COLO668 (cell line): ENCODE measurements around the gene ENTPD1.
"Not testable (repeated sequence)": the region's sequence is repeated elsewhere in the genome, so short reads cannot be mapped to it uniquely, and the experiment has no call there.

ENCODE experiments used
- DNase-seq: peaks from one replicate; lab custom pipeline; 2025; ENCODE audit not compliant: unreplicated experiment; lab: John Stamatoyannopoulos, UW

Gene ENTPD1, protein sequence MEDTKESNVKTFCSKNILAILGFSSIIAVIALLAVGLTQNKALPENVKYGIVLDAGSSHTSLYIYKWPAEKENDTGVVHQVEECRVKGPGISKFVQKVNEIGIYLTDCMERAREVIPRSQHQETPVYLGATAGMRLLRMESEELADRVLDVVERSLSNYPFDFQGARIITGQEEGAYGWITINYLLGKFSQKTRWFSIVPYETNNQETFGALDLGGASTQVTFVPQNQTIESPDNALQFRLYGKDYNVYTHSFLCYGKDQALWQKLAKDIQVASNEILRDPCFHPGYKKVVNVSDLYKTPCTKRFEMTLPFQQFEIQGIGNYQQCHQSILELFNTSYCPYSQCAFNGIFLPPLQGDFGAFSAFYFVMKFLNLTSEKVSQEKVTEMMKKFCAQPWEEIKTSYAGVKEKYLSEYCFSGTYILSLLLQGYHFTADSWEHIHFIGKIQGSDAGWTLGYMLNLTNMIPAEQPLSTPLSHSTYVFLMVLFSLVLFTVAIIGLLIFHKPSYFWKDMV

DNA sequence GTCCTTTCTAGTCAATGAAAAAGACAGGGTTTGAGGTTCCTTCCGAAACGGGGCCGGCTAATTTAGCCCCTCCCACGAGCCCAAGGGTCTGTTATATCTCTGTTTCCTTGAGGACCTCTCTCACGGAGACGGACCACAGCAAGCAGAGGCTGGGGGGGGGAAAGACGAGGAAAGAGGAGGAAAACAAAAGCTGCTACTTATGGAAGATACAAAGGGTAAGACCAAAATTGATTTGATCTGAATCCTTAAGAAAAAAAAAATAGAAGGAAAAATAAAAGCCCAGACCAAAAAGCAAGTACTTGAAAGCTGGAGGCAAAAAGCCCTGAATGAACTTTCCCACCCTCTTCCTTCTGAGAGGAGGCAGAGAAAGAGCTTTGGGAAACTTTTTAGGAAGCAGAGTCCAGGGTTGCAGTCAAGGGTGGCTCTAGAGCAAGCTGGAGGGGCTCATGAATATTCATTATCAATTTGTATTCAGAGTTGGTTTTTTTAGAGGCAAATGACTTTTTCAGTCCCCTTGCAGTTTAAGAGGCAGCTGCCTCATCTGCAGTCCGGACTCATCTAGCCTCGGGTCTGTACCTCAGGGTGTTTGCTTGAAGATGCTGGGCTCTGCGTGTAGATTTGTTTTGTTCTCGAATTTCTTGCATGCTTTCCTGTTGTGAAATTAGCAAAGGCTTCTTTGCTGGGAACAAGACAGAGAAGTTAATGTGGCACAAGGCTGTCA, at the start of gene ENTPD1:
TSS of gene ENTPD1 (plus strand) at position 123 of the 721 bp plus-strand sequence. CDS start at position 200, 77 bp downstream.
- no peak for DNase-seq

DNA sequence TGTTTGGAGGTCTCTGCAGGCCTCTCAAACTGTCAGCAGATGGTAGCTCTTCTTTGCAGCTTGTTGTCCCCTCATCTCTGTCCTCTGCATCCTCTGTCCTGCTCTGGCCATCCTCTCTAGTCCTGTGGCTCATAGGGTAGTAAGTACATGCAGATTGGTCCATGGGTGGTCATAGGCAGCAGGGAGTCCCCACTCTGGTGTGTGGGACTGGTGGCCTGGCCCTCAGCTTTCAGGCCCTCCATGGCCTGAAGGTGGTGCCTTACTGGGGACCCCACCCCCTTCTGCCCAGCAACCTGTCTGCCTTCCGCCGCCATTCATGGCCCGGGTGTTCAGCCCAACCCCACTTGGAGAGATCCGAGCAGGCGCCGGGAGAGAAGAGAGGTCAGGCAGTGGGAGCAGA, 49.4 kb upstream of the ENTPD1 start:
- no peak for DNase-seq

DNA sequence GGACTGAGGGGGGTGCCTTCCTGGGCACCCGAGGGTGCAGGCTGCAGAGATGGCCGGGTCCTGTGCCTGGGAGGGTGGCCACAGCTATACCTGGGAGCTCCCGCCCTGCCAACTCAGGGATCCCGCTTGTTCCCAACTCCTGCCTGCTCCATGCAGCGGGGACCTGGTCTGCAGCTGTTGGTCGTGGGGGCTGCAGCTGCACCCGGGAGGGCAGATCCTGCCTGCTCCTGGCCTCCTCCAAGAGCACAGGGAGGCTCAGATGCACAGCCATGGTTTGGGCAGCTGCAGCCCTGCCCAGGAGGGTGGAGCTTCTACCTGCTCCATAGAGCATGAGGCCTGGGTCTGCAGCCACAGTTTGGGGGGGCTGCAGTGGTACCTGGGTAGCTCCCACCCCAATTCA, 49.0 kb upstream of the ENTPD1 start:
- no peak for DNase-seq

DNA sequence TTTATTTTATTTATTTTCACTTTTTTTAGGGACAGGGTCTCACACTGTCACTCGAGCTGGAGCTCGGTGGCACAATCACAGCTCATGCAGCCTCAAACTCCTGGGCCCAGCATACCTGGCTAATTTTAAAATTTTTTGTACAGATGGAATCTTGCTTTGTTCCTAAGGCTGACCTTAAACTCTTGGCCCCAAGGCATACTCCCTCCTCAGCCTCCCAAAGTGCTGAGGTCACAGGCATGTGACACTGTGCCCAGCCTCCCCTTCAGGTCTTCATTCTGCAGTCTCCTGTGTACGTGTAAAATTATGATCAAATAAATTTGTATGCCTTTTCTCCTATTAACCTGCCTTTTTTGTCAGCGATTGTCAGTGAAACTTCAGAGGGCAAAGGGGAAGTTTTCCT, 44.5 kb upstream of the ENTPD1 start:
- no peak for DNase-seq

DNA sequence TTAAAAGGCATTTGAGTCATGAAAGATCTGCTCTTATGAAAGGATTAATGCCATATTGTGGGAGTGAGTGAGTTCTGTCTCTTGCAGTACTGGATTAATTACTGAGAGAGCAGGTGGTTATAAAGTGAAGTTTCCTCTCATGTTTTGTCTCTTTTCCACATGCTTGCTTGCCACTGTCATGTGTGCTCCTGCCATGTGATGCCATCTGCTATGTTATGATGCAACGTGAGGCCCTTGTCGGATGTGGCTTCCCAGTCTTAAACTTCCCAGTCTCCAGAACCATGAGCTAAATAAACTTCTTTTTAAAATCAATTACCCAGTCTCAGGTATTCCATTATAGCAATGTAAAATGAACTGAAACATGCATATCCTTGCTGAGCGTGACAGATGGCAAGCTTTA, 39.5 kb upstream of the ENTPD1 start:
- DNase-seq: no peak

DNA sequence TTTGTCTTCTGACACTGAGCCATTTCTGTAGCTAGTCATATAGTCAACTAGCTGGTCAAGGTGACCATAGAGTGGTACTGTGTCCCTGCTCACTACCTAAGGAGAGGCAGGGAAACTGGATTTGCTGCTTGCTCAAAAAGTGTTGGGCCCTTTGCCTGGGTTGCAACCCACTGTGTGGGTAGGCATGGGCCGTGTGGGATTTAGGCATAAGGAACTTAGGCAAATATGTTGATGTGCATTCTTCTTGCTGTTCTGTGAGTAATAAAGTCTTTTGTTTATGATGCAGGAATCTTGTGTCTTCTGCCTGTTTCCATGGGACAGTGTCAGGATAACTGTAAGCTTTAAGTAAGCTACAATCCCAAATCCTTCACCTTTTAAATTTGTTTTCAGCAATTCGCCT, 39.1 kb upstream of the ENTPD1 start:
- no peak for DNase-seq

DNA sequence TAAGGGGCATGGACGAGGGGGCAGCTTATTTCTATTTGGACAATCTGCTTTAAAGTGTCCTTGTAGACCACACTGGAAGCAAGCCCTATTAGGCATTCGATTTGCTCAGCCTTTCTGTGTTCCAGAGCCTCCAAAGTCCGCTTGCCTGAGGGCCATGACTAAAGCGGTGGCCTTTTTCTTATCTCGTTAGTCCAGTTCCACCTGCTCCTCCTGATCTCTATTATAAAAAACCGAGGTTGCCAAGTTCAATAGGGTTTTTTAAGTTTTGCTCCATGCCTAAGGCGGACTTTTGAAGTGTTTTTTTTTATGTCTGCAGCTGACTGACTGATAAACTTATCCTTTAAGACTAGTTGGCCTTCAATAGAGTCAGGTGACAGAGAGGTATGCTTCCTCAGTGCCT, 35.2 kb upstream of the ENTPD1 start:
- not testable (repeated sequence) for DNase-seq

DNA sequence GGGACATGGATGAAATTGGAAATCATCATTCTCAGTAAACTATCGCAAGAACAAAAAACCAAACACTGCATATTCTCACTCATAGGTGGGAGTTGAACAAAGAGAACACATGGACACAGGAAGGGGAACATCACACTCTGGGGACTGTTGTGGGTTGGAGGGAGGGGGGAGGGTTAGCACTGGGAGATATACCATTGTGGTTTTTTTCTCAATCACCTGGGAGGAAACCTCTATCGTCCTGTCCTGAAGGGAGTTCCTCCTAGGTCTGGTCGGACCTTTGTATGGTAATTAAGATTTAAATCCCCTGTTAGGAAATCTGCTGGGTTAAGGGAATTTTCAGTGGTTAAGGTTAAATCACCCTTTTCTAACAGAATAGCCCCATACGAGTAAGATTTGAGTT, 33.5 kb upstream of the ENTPD1 start:
- DNase-seq: not testable (repeated sequence)

DNA sequence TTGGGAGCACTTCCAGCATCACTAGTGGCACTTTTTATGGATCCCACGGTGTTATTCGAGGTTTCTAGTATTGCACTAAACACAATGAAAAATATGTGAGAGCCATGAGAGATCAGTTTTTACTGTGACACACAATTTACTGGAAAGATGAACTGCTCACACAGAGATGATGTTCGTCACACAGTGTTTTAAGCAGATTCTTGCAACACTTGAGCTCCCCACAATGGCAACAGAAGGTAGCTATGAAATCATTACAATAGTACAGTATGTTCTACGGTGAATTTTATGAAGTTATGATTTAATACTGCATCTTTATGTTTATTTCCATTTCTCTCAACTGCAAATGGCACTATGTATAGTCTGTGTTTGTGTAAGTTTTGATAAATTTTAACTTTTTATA, 27.4 kb upstream of the ENTPD1 start:
- no peak for DNase-seq

DNA sequence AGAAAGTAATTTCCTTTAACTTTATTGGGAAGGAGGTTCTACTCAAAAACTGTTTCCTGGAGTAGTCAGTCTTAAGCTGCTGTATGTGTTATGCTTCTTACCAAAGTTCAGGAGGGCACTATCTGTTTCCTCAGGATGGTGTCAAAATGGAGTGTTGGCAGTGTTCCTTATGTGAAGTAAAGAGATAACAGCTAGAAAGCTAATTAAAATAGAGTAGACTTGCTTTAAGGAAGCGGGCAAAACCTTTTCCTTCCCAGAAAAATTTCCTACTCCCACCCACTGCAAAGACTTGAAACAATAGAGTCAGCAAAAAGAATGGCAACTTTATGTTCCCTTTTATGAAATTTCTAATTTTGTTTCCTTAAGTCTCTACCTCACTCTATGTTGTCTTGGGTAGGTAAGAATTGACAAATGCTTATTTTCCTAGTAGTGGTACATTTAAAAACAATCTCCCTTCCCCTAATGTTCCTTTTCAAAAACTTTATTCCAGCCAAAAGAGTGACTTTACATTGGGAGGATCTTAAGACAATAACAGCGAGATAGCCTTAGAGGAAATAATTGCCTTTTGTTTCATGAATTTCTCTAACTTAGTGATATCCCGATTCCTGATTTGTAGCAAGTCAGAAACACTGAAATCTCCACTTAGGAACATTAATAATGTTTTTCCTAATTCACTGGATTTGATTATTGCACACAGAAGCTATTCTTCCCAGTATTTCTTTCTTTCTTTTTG, 26.5 kb upstream of the ENTPD1 start:
- DNase-seq: no peak

DNA sequence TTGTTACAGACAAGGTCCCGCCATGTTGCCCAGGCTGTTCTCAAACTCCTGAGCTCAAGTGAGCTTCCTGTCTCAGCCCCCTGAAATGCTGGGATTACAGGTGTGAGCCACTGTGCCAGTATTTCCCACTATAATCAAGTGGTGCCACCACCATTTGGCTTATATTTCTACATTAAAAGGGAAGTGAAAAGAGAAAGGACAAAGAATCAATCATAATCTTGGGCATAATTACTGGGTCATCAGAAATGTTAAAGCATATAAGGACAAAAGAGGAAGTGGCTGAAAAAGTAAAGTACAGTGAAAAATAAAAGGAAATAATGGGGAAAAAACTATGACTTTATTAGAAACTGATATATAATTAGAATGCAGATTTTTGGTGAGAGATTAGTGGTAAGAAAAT, 25.7 kb upstream of the ENTPD1 start:
- no peak for DNase-seq

DNA sequence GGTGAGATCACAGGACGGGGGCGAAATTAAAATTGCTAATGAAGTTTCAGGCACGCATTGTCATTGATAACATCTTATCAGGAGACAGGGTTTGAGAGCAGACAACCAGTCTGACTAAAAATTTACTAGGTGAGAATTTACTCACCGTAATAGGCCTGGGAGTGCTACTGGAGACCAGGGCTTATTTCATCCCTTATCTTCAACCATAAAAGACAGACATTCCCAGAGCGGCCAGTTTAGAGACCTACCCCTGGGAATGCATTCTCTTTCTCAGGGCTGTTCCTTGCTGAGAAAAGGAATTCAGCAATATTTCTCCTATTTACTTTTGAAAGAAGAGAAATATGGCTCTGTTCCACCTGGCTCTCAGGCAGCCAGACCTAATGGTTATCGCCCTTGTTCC, 23.1 kb upstream of the ENTPD1 start:
- not testable (repeated sequence) for DNase-seq

DNA sequence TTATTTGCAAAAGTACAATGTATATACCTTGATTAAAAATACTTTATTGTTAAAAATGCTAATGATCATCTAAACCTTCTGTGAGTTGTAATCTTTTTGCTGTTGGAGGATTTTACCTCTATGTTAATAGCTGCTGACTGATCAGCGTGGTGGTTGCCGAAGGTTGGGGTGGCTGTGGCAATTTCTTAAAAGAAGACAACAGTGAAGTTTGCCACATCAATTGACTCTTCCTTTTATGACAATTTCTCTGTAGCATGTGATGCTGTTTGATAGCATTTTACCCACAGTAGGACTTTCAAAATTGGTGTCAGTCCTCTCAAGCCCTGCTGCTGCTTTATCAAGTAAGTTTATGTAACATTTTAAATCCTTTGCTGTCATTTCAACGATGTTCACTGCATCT, 16.9 kb upstream of the ENTPD1 start:
- DNase-seq: no peak

DNA sequence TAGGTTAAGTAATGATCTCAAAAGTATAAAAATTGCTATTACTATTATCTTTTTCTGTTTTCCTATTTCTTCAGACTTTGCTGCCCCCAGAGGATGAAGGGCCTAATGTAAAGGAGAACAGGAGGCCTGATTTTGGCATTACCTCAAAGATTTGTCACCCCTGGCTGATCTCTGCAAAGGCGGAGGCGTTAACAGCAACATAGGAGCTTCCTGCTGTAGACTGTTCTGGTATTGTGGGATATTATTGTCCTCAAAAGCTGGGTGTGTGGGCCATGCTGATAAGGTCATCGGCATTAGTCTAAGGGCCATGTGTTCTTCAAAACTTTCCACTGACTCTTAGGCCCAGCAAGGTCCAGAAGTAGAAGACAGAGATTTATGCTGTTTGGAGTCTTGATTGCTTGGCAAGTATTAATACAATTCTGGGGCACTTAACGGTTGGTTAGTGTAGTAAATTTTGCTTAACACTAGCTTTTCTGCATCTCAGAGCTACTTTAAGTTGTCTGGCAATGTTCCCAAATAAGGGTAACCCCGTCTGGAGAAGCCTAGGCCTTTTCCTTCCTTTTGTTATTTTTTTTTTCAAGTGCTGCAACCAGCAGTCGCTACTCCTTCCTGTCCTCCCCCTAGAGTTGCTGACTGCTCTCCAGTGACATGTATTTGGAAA, 14.0 kb upstream of the ENTPD1 start:
- DNase-seq: no peak

DNA sequence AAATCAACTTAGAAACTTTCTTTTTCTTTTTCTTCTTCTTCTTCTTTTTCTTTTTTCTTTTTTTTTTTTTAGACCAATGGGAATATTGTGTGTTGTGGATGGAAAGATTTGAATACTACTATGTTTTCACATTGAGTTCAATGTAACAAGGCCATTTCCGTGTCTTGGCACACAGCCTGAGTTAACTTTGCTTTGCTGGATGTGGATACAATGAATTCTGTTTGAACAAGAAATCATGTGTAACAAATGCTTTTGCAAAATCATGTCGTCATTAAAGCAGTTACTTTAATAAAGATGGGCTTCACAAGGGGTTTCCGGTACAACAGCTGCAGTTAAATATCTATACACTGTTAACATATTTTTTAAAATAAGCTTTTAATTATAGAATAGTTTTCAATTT, 13.5 kb upstream of the ENTPD1 start:
- DNase-seq: peak; percentile 9

DNA sequence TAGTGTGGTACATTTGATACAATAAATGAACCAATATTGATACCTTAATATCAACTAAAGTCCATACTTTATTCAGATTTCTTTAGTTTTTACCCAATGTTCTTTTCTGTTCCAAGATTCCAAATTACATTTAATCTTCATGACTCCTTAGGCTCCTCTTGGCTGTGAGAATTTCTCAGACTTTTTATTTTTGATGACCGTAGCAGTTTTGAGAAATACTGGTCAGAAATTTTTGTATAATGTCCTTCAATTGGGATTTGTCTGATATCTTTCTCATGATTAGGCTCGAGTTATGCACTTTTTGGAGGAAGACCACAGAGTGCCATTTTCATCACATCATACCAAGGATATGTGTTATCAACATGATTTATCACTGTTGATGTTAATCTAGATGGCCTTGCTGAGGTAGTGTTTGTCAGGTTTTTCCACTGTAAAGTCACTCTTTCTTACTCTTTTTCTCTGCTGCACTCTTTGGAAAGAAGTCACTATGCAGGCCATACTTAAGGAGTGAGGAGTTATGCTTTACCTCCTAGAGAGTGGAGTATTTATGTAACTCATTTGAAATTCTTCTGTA, 12.9 kb upstream of the ENTPD1 start:
- no peak for DNase-seq

DNA sequence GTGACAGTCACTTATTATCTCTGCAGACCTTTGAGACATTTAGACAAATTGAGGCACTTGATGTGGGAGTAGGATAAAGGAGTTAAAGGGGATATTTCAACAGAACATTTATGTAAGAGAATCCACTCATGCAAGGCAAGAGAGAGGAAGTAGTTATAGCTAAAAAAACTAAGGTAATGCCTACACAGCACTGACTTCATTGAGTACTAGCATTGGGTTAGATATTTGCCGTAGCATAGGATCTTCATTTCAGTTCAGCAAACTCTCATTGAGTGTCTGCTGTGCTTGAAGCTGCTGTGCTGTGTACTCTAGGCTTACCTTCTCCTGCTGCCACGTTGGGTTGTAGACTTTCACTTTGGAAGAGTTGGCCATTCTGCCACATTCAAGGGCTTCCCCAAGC, 10.5 kb upstream of the ENTPD1 start:
- DNase-seq: no peak

DNA sequence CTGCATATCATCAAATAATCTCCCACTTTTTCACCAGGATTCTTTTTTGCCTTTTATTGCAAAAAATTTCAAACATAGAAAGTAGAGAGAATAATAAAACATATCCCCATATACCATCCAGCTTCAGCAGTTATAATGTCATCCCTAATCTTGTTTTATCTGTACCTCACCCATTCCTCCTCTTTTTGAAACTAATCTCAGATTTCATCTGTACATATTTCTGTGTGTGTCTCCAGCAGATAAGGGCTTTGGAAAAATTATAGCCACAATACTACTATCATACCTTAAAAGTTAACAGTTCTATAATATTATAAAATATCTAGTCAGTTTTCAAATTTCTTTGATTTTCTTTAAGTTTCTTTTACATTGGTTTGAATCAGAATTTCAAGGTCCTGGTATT, 7.6 kb upstream of the ENTPD1 start:
- no peak for DNase-seq

DNA sequence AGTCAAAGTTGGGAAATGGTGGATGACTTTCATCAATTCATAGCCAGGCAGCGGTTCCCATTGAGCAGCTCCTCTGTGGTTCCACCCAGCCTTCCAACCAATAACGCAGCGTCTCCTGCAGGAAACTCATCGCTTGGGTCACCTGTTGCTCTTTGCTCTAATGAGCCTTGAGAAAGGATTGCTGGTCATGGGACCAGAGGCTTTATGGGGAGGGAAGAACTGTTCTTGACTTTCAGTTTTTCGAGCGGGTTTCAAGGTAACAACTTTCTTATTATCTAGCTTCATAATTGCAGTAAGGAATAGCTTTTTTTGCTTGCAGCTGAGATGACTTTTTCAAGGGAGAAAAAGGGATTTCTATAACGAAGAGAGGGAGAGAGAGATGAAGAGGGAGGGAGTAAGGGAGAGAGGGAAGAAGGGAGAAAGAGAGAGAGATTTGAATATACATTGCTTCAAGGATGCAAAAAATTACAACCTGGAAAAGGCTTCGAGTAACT, 405 bp upstream of the ENTPD1 start:
- no peak for DNase-seq

DNA sequence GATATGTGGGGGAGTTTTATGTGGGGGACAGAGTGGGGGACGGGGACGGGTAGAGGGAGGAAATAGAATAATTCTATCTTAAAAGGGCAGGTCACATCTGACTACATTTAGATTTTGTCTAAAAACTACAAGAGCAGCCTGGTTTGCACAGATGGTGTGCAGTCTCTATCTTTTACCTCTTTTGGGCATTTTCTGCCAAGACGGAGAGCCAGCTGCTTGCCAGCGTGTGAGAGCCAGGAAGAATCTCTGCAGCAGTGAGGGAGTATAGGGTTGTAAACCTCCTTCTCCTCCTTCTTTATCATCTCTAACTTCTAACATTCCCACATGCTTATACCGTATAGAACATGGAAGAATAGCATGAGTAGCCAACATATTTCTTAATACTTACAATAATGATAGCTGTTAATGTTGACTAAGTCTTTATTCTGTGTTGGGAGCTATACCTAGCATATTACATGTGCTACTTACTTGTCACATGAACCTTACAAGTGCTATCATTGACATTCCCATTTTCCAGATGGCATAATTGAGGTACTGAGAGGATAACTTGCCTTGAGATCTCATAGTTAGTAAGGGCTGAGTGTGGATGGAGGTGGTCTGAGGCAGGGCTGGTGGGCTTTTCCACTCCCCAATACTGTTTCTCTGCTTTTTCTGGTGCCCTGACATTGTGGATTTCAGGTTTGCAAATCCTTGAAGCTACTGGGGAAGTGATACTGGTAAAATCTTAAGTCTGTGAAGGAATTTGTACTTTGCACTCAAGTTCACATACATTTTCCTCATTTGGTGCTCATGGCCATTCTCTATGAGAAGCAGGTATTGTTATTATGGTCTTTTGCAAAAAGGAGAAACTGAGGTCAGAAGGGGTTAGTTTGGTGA, 1.1 kb downstream of the ENTPD1 start:
- no peak for DNase-seq
